ENCODE data around the gene SLC6A20. TPM values are rescaled to one million over a fixed set of nuclear protein-coding genes. Genes with fewer than 3 reads are reported as not detected.

Gene SLC6A20
- total RNA-seq, 2 experiments from 2014 or later: not detected

GRCh38 chr3:45748068-45748467 lies 48.3 kb downstream of the SLC6A20 start:
- H3K4me1 ChIP-seq (ENCODE audit: insufficient read depth, low read length, poor library complexity, severe bottlenecking): no peaks in the 10 kb centered on the region
- H3K4me2 ChIP-seq (ENCODE audit: low read length): no peak overlapping the region
- ChIA-PET POLR2A (no interaction called here), CTCF (ENCODE audit: unreplicated experiment) (interaction anchor here (0.6 kb wide), 1 partner anchor 92 kb away, joined by 3 read pairs; no protein-coding TSS in a partner anchor)
- H4K20me1 ChIP-seq (ENCODE audit: insufficient read depth, low read length): no peaks in the 10 kb centered on the region
- no peak overlapping the region for H3K27ac ChIP-seq (ENCODE audit: low read depth, low read length, poor library complexity, severe bottlenecking)
- H3K9me2 ChIP-seq (ENCODE audit: insufficient read depth, low read length): no peaks in the 10 kb centered on the region
- no peak for DNase-seq (ENCODE audit: low spot score)
- peaks cover 22% of the 10 kb centered on the region; the same call in 1 of the 2 replicates for H3K36me3 ChIP-seq (ENCODE audit: insufficient read depth, low read length)
- H3K79me2 ChIP-seq (ENCODE audit: insufficient read depth, low read depth, low read length): no peaks in the 10 kb centered on the region
- H3K4me3 ChIP-seq (ENCODE audit: low read depth, low read length, poor library complexity, severe bottlenecking): no peak overlapping the region
- no TSS peak for BruUV-seq (replicated peaks)
- H2AFZ ChIP-seq (ENCODE audit: low read length): no peak overlapping the region
- intact Hi-C loops (cut with micrococcal nuclease; ENCODE audit: unreplicated experiment): no loop called here
- no peaks in the 10 kb centered on the region for H3K9me3 ChIP-seq (ENCODE audit: low read length)
- no peak for TF ChIP-seq EZH2phosphoT487 (IDR thresholded peaks at IDR 0.05; ENCODE audit: borderline replicate concordance, low read depth, low read length)
- TF ChIP-seq CTCF (conservative IDR thresholded peaks at IDR 0.05; ENCODE audit: low read length): no peak

- H3K4me1 ChIP-seq (ENCODE audit: insufficient read depth, low read length, poor library complexity, severe bottlenecking): peaks cover 1% of the 10 kb centered on the region
- H3K36me3 ChIP-seq (ENCODE audit: insufficient read depth, low read length): peaks cover 30% of the 10 kb centered on the region; the same call in 1 of the 2 replicates
- H3K9me3 ChIP-seq (ENCODE audit: low read length): no peaks in the 10 kb centered on the region
- ChIA-PET CTCF (ENCODE audit: unreplicated experiment) (no interaction called here), POLR2A (interaction anchor here (0.6 kb wide), 2 partner anchors 13 to 98 kb away, joined by 4 read pairs; no protein-coding TSS in a partner anchor)
- DNase-seq (ENCODE audit: low spot score): no peak
- H2AFZ ChIP-seq (ENCODE audit: low read length): no peak overlapping the region
- no peak overlapping the region for H3K4me2 ChIP-seq (ENCODE audit: low read length)
- no TSS peak for BruUV-seq (replicated peaks)
- H3K4me3 ChIP-seq (ENCODE audit: low read depth, low read length, poor library complexity, severe bottlenecking): no peak overlapping the region
- H3K27ac ChIP-seq (ENCODE audit: low read depth, low read length, poor library complexity, severe bottlenecking): no peak overlapping the region
- H4K20me1 ChIP-seq (ENCODE audit: insufficient read depth, low read length): no peaks in the 10 kb centered on the region
- H3K79me2 ChIP-seq (ENCODE audit: insufficient read depth, low read depth, low read length): no peaks in the 10 kb centered on the region
- intact Hi-C loops (cut with micrococcal nuclease; ENCODE audit: unreplicated experiment): no loop called here
- no peaks in the 10 kb centered on the region for H3K9me2 ChIP-seq (ENCODE audit: insufficient read depth, low read length)
- no peak for TF ChIP-seq EZH2phosphoT487 (IDR thresholded peaks at IDR 0.05; ENCODE audit: borderline replicate concordance, low read depth, low read length)
- no peak for TF ChIP-seq CTCF (conservative IDR thresholded peaks at IDR 0.05; ENCODE audit: low read length)
Observed at GRCh38 chr3:45746777-45747622, 49.3 kb downstream of the SLC6A20 start.

- POLR2A ChIA-PET: no interaction called here
- Histone ChIP-seq H3K9me3 (ENCODE audit: low read length) (no peaks in the 10 kb centered on the region), H3K4me2 (ENCODE audit: low read length) (no peak overlapping the region), H3K9me2 (ENCODE audit: insufficient read depth, low read length) (no peaks in the 10 kb centered on the region), H3K4me1 (ENCODE audit: insufficient read depth, low read length, poor library complexity, severe bottlenecking) (peaks cover 9% of the 10 kb centered on the region), H4K20me1 (ENCODE audit: insufficient read depth, low read length) (no peaks in the 10 kb centered on the region), H3K36me3 (ENCODE audit: insufficient read depth, low read length) (peaks cover 36% of the 10 kb centered on the region), H2AFZ (ENCODE audit: low read length) (no peak overlapping the region), H3K27ac (ENCODE audit: low read depth, low read length, poor library complexity, severe bottlenecking) (no peak overlapping the region), H3K79me2 (ENCODE audit: insufficient read depth, low read depth, low read length) (no peaks in the 10 kb centered on the region), H3K4me3 (ENCODE audit: low read depth, low read length, poor library complexity, severe bottlenecking) (no peak overlapping the region)
- DNase-seq (ENCODE audit: low spot score): no peak
- no peak for TF ChIP-seq EZH2phosphoT487 (IDR thresholded peaks at IDR 0.05; ENCODE audit: borderline replicate concordance, low read depth, low read length)
- no peak for TF ChIP-seq CTCF (conservative IDR thresholded peaks at IDR 0.05; ENCODE audit: low read length)
- CTCF ChIA-PET (ENCODE audit: unreplicated experiment): no interaction called here
- no TSS peak for BruUV-seq (replicated peaks)
- intact Hi-C loops (cut with micrococcal nuclease; ENCODE audit: unreplicated experiment): no loop called here
Observed at GRCh38 chr3:45746165-45746776, 50.1 kb downstream of the SLC6A20 start.

All from OCI-LY7 (cell line).